Measurements from ENCODE around the gene TAF1L.

- TF ChIP-seq POLR2A (IDR thresholded peaks at IDR 0.05) (no peak), CTCF (IDR thresholded peaks at IDR 0.05) (no peak), POLR2AphosphoS5 (IDR thresholded peaks at IDR 0.05) (no peak), EP300 (IDR thresholded peaks at IDR 0.05; ENCODE audit: low read depth) (no peak)
Measured at GRCh38 chr9:32596936-32597335, 38.5 kb downstream of the TAF1L start.
